ENCODE measurements around the gene EPHA8.

The EPHA8 gene

GRCh38 chr1:22537441-22538139 lies 25.7 kb upstream of the EPHA8 start:
- no peak for DNase-seq

GRCh38 chr1:22539510-22540118 lies 23.7 kb upstream of the EPHA8 start:
- DNase-seq: no peak

- no peak for DNase-seq
Observed at GRCh38 chr1:22540337-22540736, 23.0 kb upstream of the EPHA8 start.

- no peak for DNase-seq
Observed at GRCh38 chr1:22542886-22543285, 20.4 kb upstream of the EPHA8 start.

- DNase-seq: no peak
Observed at GRCh38 chr1:22543679-22544078, 19.6 kb upstream of the EPHA8 start.

GRCh38 chr1:22544606-22545005 lies 18.7 kb upstream of the EPHA8 start:
- no peak for DNase-seq

GRCh38 chr1:22545141-22545540 lies 18.1 kb upstream of the EPHA8 start:
- DNase-seq: no peak

- DNase-seq: no peak
Observed at GRCh38 chr1:22547186-22547817, 16.0 kb upstream of the EPHA8 start.

GRCh38 chr1:22547818-22548462 lies 15.3 kb upstream of the EPHA8 start:
- no peak for DNase-seq

GRCh38 chr1:22550021-22550420 lies 13.3 kb upstream of the EPHA8 start:
- no peak for DNase-seq

GRCh38 chr1:22551591-22551990 lies 11.7 kb upstream of the EPHA8 start:
- DNase-seq: no peak

- no peak for DNase-seq
Observed at GRCh38 chr1:22552021-22552420, 11.3 kb upstream of the EPHA8 start.

GRCh38 chr1:22553104-22553880 lies 10.0 kb upstream of the EPHA8 start:
- DNase-seq: no peak

GRCh38 chr1:22553991-22554522 lies 9.2 kb upstream of the EPHA8 start:
- no peak for DNase-seq

GRCh38 chr1:22555371-22555656 lies 8.0 kb upstream of the EPHA8 start:
- DNase-seq: no peak

GRCh38 chr1:22556391-22557104 lies 6.7 kb upstream of the EPHA8 start:
- no peak for DNase-seq

GRCh38 chr1:22557341-22557950 lies 5.8 kb upstream of the EPHA8 start:
- no peak for DNase-seq

GRCh38 chr1:22563671-22564602 lies 648 bp downstream of the EPHA8 start:
- DNase-seq: no peak

- DNase-seq: no peak
Observed at GRCh38 chr1:22566161-22566560, 2.9 kb downstream of the EPHA8 start.

- DNase-seq: peak; percentile 90
Observed at GRCh38 chr1:22567197-22567596, 3.9 kb downstream of the EPHA8 start.

GRCh38 chr1:22567994-22568393 lies 4.7 kb downstream of the EPHA8 start:
- no peak for DNase-seq

Measured in retina (tissue), 1 donor.